Measurements from ENCODE around the gene DST. TPM values are rescaled to one million over a fixed set of nuclear protein-coding genes. Genes with fewer than 3 reads are reported as not detected.

DST gene
- total RNA-seq, 1 donor from 2014 or later = 442 TPM

GRCh38 chr6:56515081-56515905, 127.4 kb downstream of the DST start:
- no peak overlapping the region for H3K4me3 ChIP-seq (ENCODE audit: insufficient read depth, low read depth, low read length)
- peaks cover 25% of the 10 kb centered on the region for H3K36me3 Mint-ChIP-seq (ENCODE audit: low read depth, unreplicated experiment)
- no peaks in the 10 kb centered on the region for H3K27me3 Mint-ChIP-seq (ENCODE audit: low read depth, unreplicated experiment)
- H3K9me3 ChIP-seq (ENCODE audit: insufficient read depth, low read depth, low read length) = no peaks in the 10 kb centered on the region
- DNase-seq (ENCODE audit: low read depth) = no peak
- H3K4me1 Mint-ChIP-seq (ENCODE audit: low read depth, unreplicated experiment) = peaks cover 29% of the 10 kb centered on the region
- no peak overlapping the region for H2AFZ ChIP-seq (ENCODE audit: low read depth, low read length)
- H4K20me1 ChIP-seq (ENCODE audit: insufficient read depth, low read length) = peaks cover 5% of the 10 kb centered on the region
- no peak overlapping the region for H3K4me3 Mint-ChIP-seq (ENCODE audit: unreplicated experiment)
- no peak overlapping the region for H3K27ac ChIP-seq (ENCODE audit: low read depth, low read length)
- H3K27me3 ChIP-seq (ENCODE audit: insufficient read depth, low read length) = no peaks in the 10 kb centered on the region
- FAIRE-seq = no peak
- H3K4me2 ChIP-seq (ENCODE audit: low read length) = no peak overlapping the region
- H3K27ac Mint-ChIP-seq (ENCODE audit: unreplicated experiment) = no peak overlapping the region
- peaks cover 17% of the 10 kb centered on the region for H3K79me2 ChIP-seq (ENCODE audit: insufficient read depth, low read length)
- TF ChIP-seq EZH2 (IDR thresholded peaks at IDR 0.05; ENCODE audit: insufficient read depth, low read length) (no peak), CTCF (IDR thresholded peaks at IDR 0.05; ENCODE audit: insufficient read depth, low read depth, low read length) (no peak)
- no peaks in the 10 kb centered on the region for H3K9me3 Mint-ChIP-seq (ENCODE audit: unreplicated experiment)
- H3K9ac ChIP-seq (ENCODE audit: low read length) = no peak overlapping the region
- no peaks in the 10 kb centered on the region for H3K4me1 ChIP-seq (ENCODE audit: insufficient read depth, low read length)
- H3K36me3 ChIP-seq (ENCODE audit: insufficient read depth, low read length) = peaks cover 38% of the 10 kb centered on the region

DNA sequence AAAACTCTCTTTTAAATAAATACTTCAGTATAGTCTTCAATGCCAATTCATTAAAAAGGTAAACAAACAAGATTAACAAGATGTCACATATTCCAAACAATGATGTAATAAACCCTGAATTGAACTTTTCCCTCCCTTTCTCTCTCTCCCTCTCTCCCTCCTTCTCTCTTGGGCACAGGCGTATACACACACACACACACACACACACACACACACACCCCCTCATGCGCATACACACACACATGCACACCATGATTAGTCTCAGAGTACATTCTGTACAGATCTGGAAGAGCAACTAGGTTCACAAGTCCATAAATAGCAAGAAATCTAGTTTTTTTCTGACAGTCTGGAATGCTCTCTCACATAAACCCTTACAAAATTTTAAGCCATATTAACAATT, 128.3 kb downstream of the DST start:
- Mint-ChIP-seq H3K9me3 (ENCODE audit: unreplicated experiment) (no peaks in the 10 kb centered on the region), H3K27me3 (ENCODE audit: low read depth, unreplicated experiment) (no peaks in the 10 kb centered on the region), H3K4me1 (ENCODE audit: low read depth, unreplicated experiment) (peaks cover 22% of the 10 kb centered on the region), H3K27ac (ENCODE audit: unreplicated experiment) (no peak overlapping the region), H3K36me3 (ENCODE audit: low read depth, unreplicated experiment) (peaks cover 20% of the 10 kb centered on the region), H3K4me3 (ENCODE audit: unreplicated experiment) (no peak overlapping the region)
- no peak overlapping the region for H3K4me3 ChIP-seq (ENCODE audit: insufficient read depth, low read depth, low read length)
- no peak for DNase-seq (ENCODE audit: low read depth)
- no peak for TF ChIP-seq CTCF (IDR thresholded peaks at IDR 0.05; ENCODE audit: insufficient read depth, low read depth, low read length)
- TF ChIP-seq EZH2 (IDR thresholded peaks at IDR 0.05; ENCODE audit: insufficient read depth, low read length) = no peak
- FAIRE-seq = peak; percentile 34
- H3K79me2 ChIP-seq (ENCODE audit: insufficient read depth, low read length) = peaks cover 12% of the 10 kb centered on the region
- no peaks in the 10 kb centered on the region for H3K4me1 ChIP-seq (ENCODE audit: insufficient read depth, low read length)
- H3K27ac ChIP-seq (ENCODE audit: low read depth, low read length) = no peak overlapping the region
- H3K36me3 ChIP-seq (ENCODE audit: insufficient read depth, low read length) = peaks cover 40% of the 10 kb centered on the region
- no peaks in the 10 kb centered on the region for H3K27me3 ChIP-seq (ENCODE audit: insufficient read depth, low read length)
- H3K9me3 ChIP-seq (ENCODE audit: insufficient read depth, low read depth, low read length) = no peaks in the 10 kb centered on the region
- H3K9ac ChIP-seq (ENCODE audit: low read length) = no peak overlapping the region
- no peak overlapping the region for H3K4me2 ChIP-seq (ENCODE audit: low read length)
- peaks cover 5% of the 10 kb centered on the region for H4K20me1 ChIP-seq (ENCODE audit: insufficient read depth, low read length)
- no peak overlapping the region for H2AFZ ChIP-seq (ENCODE audit: low read depth, low read length)

DNA sequence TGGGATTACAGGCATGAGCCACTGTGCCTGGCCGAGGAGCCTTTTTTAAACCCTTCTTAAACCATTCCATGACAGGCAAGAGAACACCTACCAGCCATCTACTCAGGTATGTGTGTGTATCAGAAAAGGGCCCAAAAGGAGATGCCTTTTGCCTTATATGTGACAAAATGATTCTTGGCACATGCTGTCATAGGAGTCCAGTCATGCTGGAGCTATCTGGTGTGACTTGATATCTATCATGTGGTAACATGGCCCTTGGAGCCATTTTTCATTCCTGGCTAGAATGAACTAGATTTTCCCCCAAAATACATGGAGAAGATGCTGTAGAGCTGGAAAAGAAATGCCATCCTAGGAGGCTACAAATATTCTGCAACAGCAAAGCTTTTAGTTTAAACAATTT, 129.1 kb downstream of the DST start:
- no peak for DNase-seq (ENCODE audit: low read depth)
- Histone ChIP-seq H3K4me2 (ENCODE audit: low read length) (no peak overlapping the region), H3K4me1 (ENCODE audit: insufficient read depth, low read length) (no peaks in the 10 kb centered on the region), H4K20me1 (ENCODE audit: insufficient read depth, low read length) (peaks cover 5% of the 10 kb centered on the region), H3K27ac (ENCODE audit: low read depth, low read length) (no peak overlapping the region), H2AFZ (ENCODE audit: low read depth, low read length) (no peak overlapping the region), H3K4me3 (ENCODE audit: insufficient read depth, low read depth, low read length) (no peak overlapping the region), H3K9ac (ENCODE audit: low read length) (no peak overlapping the region), H3K9me3 (ENCODE audit: insufficient read depth, low read depth, low read length) (no peaks in the 10 kb centered on the region), H3K79me2 (ENCODE audit: insufficient read depth, low read length) (peaks cover 4% of the 10 kb centered on the region), H3K36me3 (ENCODE audit: insufficient read depth, low read length) (peaks cover 44% of the 10 kb centered on the region), H3K27me3 (ENCODE audit: insufficient read depth, low read length) (no peaks in the 10 kb centered on the region)
- Mint-ChIP-seq H3K4me3 (ENCODE audit: unreplicated experiment) (no peak overlapping the region), H3K36me3 (ENCODE audit: low read depth, unreplicated experiment) (peaks cover 16% of the 10 kb centered on the region), H3K4me1 (ENCODE audit: low read depth, unreplicated experiment) (peaks cover 20% of the 10 kb centered on the region), H3K9me3 (ENCODE audit: unreplicated experiment) (no peaks in the 10 kb centered on the region), H3K27ac (ENCODE audit: unreplicated experiment) (no peak overlapping the region), H3K27me3 (ENCODE audit: low read depth, unreplicated experiment) (no peaks in the 10 kb centered on the region)
- TF ChIP-seq CTCF (IDR thresholded peaks at IDR 0.05; ENCODE audit: insufficient read depth, low read depth, low read length) (no peak), EZH2 (IDR thresholded peaks at IDR 0.05; ENCODE audit: insufficient read depth, low read length) (no peak)
- no peak for FAIRE-seq

Data from astrocyte (in vitro differentiated cells and primary cell).